ENCODE measurements around the gene CCDC120. TPM values are rescaled to one million over a fixed set of nuclear protein-coding genes. Genes with fewer than 3 reads are reported as not detected.

CCDC120 gene
- total RNA-seq, 2 experiments from 2014 or later = 1.4 to 3.6 TPM

- POLR2A ChIA-PET = no interaction called here
- Histone ChIP-seq H3K4me2 (ENCODE audit: low read length) (no peak overlapping the region), H3K79me2 (ENCODE audit: insufficient read depth, low read depth, low read length) (no peaks in the 10 kb centered on the region), H3K9me2 (ENCODE audit: insufficient read depth, low read length) (no peaks in the 10 kb centered on the region), H2AFZ (ENCODE audit: low read length) (no peak overlapping the region), H3K9me3 (ENCODE audit: low read length) (no peaks in the 10 kb centered on the region), H4K20me1 (ENCODE audit: insufficient read depth, low read length) (no peaks in the 10 kb centered on the region), H3K4me3 (ENCODE audit: low read depth, low read length, poor library complexity, severe bottlenecking) (no peak overlapping the region), H3K27ac (ENCODE audit: low read depth, low read length, poor library complexity, severe bottlenecking) (no peak overlapping the region), H3K36me3 (ENCODE audit: insufficient read depth, low read length) (peaks cover 12% of the 10 kb centered on the region), H3K4me1 (ENCODE audit: insufficient read depth, low read length, poor library complexity, severe bottlenecking) (no peaks in the 10 kb centered on the region)
- BruUV-seq (replicated peaks) = no TSS peak
- CTCF ChIA-PET (ENCODE audit: unreplicated experiment) = no interaction called here
- DNase-seq (ENCODE audit: low spot score) = no peak
- TF ChIP-seq EZH2phosphoT487 (IDR thresholded peaks at IDR 0.05; ENCODE audit: borderline replicate concordance, low read depth, low read length) (no peak), CTCF (conservative IDR thresholded peaks at IDR 0.05; ENCODE audit: low read length) (no peak)
- intact Hi-C loops (cut with micrococcal nuclease; ENCODE audit: unreplicated experiment) = no loop called here
Observed at GRCh38 chrX:49029876-49030275, 28.9 kb upstream of the CCDC120 start.

GRCh38 chrX:49030283-49030682, 28.5 kb upstream of the CCDC120 start:
- DNase-seq (ENCODE audit: low spot score) = no peak
- ChIA-PET CTCF (ENCODE audit: unreplicated experiment) (no interaction called here), POLR2A (no interaction called here)
- Histone ChIP-seq H3K4me2 (ENCODE audit: low read length) (no peak overlapping the region), H3K4me3 (ENCODE audit: low read depth, low read length, poor library complexity, severe bottlenecking) (no peak overlapping the region), H3K9me3 (ENCODE audit: low read length) (no peaks in the 10 kb centered on the region), H3K79me2 (ENCODE audit: insufficient read depth, low read depth, low read length) (no peaks in the 10 kb centered on the region), H3K9me2 (ENCODE audit: insufficient read depth, low read length) (no peaks in the 10 kb centered on the region), H3K36me3 (ENCODE audit: insufficient read depth, low read length) (peaks cover 12% of the 10 kb centered on the region), H3K4me1 (ENCODE audit: insufficient read depth, low read length, poor library complexity, severe bottlenecking) (no peaks in the 10 kb centered on the region), H2AFZ (ENCODE audit: low read length) (no peak overlapping the region), H3K27ac (ENCODE audit: low read depth, low read length, poor library complexity, severe bottlenecking) (no peak overlapping the region), H4K20me1 (ENCODE audit: insufficient read depth, low read length) (no peaks in the 10 kb centered on the region)
- no TSS peak for BruUV-seq (replicated peaks)
- intact Hi-C loops (cut with micrococcal nuclease; ENCODE audit: unreplicated experiment) = no loop called here
- TF ChIP-seq EZH2phosphoT487 (IDR thresholded peaks at IDR 0.05; ENCODE audit: borderline replicate concordance, low read depth, low read length) (no peak), CTCF (conservative IDR thresholded peaks at IDR 0.05; ENCODE audit: low read length) (no peak)

- no peak for TF ChIP-seq CTCF (conservative IDR thresholded peaks at IDR 0.05; ENCODE audit: low read length)
- TF ChIP-seq EZH2phosphoT487 (IDR thresholded peaks at IDR 0.05; ENCODE audit: borderline replicate concordance, low read depth, low read length) = no peak
- ChIA-PET CTCF (ENCODE audit: unreplicated experiment) (no interaction called here), POLR2A (interaction anchor here (0.7 kb wide), 1 partner anchor 35 kb away, joined by 3 read pairs; no protein-coding TSS in a partner anchor)
- Histone ChIP-seq H3K79me2 (ENCODE audit: insufficient read depth, low read depth, low read length) (peaks cover 13% of the 10 kb centered on the region; the same call in 1 of the 2 replicates), H3K4me3 (ENCODE audit: low read depth, low read length, poor library complexity, severe bottlenecking) (no peak overlapping the region), H3K27ac (ENCODE audit: low read depth, low read length, poor library complexity, severe bottlenecking) (no peak overlapping the region), H2AFZ (ENCODE audit: low read length) (no peak overlapping the region), H3K36me3 (ENCODE audit: insufficient read depth, low read length) (peaks cover 41% of the 10 kb centered on the region), H4K20me1 (ENCODE audit: insufficient read depth, low read length) (no peaks in the 10 kb centered on the region), H3K4me1 (ENCODE audit: insufficient read depth, low read length, poor library complexity, severe bottlenecking) (peaks cover 38% of the 10 kb centered on the region), H3K4me2 (ENCODE audit: low read length) (no peak overlapping the region), H3K9me2 (ENCODE audit: insufficient read depth, low read length) (no peaks in the 10 kb centered on the region), H3K9me3 (ENCODE audit: low read length) (no peaks in the 10 kb centered on the region)
- intact Hi-C loops (cut with micrococcal nuclease; ENCODE audit: unreplicated experiment) = no loop called here
- DNase-seq (ENCODE audit: low spot score) = no peak
- BruUV-seq (replicated peaks) = no TSS peak
Observed at GRCh38 chrX:49037883-49038475, 20.8 kb upstream of the CCDC120 start.
